Neural cell (in vitro differentiated cells): Measurements from ENCODE around the gene STARD13. TPM values are rescaled to one million over a fixed set of nuclear protein-coding genes. Genes with fewer than 3 reads are reported as not detected.
"Not testable (repeated sequence)": the region's sequence is repeated elsewhere in the genome, so short reads cannot be mapped to it uniquely, and the experiment has no call there.

Experiments used
- H2AFZ ChIP-seq: fragments of 200-600, 300-800 bp; sonication (generic), shearing (Covaris generic); 2 replicates; pipeline ENCODE4 v1.6.0; 2014; ENCODE audit warnings: low read depth, mild to moderate bottlenecking, antibody characterized with exemption, low read length, moderate library complexity
- H3F3A ChIP-seq: fragments of 200-600 bp; shearing (Covaris generic); 2 replicates; pipeline ENCODE4 v1.6.1; 2016; ENCODE audit warnings: mild to moderate bottlenecking, moderate library complexity, mixed read lengths, antibody characterized with exemption, low read length; ENCODE audit not compliant: insufficient read depth, poor library complexity, severe bottlenecking
- H3K27ac ChIP-seq: fragments of 200-600, 300-800 bp; sonication (generic), shearing (Covaris generic); 2 replicates; pipeline ENCODE4 v1.5.1; 2014; ENCODE audit warnings: mild to moderate bottlenecking, low read length, moderate library complexity
- H3K27me3 ChIP-seq: fragments of 300-800, 200-600 bp; sonication (generic), shearing (Covaris generic); 2 replicates; pipeline ENCODE4 v1.6.0; 2014; ENCODE audit warnings: mild to moderate bottlenecking, low read depth, low read length, moderate library complexity; ENCODE audit not compliant: insufficient read depth
- H3K36me3 ChIP-seq: fragments of 300-800, 200-600 bp; sonication (generic), shearing (Covaris generic); 2 replicates; pipeline ENCODE4 v1.5.1; 2014; ENCODE audit warnings: mild to moderate bottlenecking, antibody characterized with exemption, low read length, moderate library complexity; ENCODE audit not compliant: insufficient read depth
- H3K4me2 ChIP-seq: fragments of 300-800, 200-600 bp; sonication (generic), shearing (Covaris generic); 2 replicates; pipeline ENCODE4 v1.6.0; 2014; ENCODE audit warnings: mild to moderate bottlenecking, low read length
- H3K4me3 ChIP-seq: fragments of 300-800, 200-600 bp; sonication (generic), shearing (Covaris generic); 2 replicates; pipeline ENCODE4 v1.5.1; 2014; ENCODE audit warnings: mild to moderate bottlenecking, low read length, moderate library complexity
- H3K79me2 ChIP-seq: fragments of 200-600 bp; shearing (Covaris generic); replicated peaks from 2 replicates; pipeline ENCODE4 v1.6.0; 2014; ENCODE audit warnings: mild to moderate bottlenecking, low read length, moderate library complexity; ENCODE audit not compliant: insufficient read depth
- H3K9ac ChIP-seq: fragments of 300-800, 200-600 bp; sonication (generic), shearing (Covaris generic); 2 replicates; pipeline ENCODE4 v1.6.1; 2016; ENCODE audit warnings: mild to moderate bottlenecking, low read length, mixed read lengths
- H3K9me2 ChIP-seq: fragments of 200-600 bp; shearing (Covaris generic); 2 replicates; pipeline ENCODE4 v1.6.1; 2016; ENCODE audit warnings: mild to moderate bottlenecking, low read length, mixed read lengths; ENCODE audit not compliant: insufficient read depth
- H3K9me3 ChIP-seq: fragments of 200-600, 300-800 bp; sonication (generic), shearing (Covaris generic); 2 replicates; pipeline ENCODE4 v1.6.1; 2016; ENCODE audit warnings: mild to moderate bottlenecking, mixed run types, low read length, moderate library complexity, mixed read lengths
- H4K20me1 ChIP-seq: fragments of 200-600 bp; shearing (Covaris generic); 2 replicates; pipeline ENCODE4 v1.6.1; 2016; ENCODE audit warnings: mild to moderate bottlenecking, mixed run types; ENCODE audit not compliant: insufficient read depth
- EP300 ChIP-seq: fragments of 450-650 bp; conservative IDR thresholded peaks from 2 replicates; pipeline ENCODE4 v1.6.1; 2014; ENCODE audit warnings: antibody characterized with exemption, mild to moderate bottlenecking, moderate library complexity; ENCODE audit not compliant: poor library complexity, severe bottlenecking
- EZH2 ChIP-seq: fragments of 200-600, 300-800 bp; shearing (Covaris generic), sonication (generic); IDR thresholded peaks from 2 replicates; pipeline ENCODE4 v1.6.1; 2014; ENCODE audit warnings: antibody characterized with exemption, low read length, borderline replicate concordance, mild to moderate bottlenecking; ENCODE audit not compliant: insufficient read depth, poor library complexity, severe bottlenecking
- MXI1 ChIP-seq: fragments of 450-650 bp; conservative IDR thresholded peaks from 2 replicates; pipeline ENCODE4 v1.6.1; 2014; ENCODE audit warnings: antibody characterized with exemption, mild to moderate bottlenecking; ENCODE audit not compliant: poor library complexity, severe bottlenecking
- POLR2AphosphoS5 ChIP-seq: IDR thresholded peaks from 2 replicates; pipeline ENCODE4 v1.6.1; 2012
- RAD21 ChIP-seq: fragments of 450-650 bp; conservative IDR thresholded peaks from 2 replicates; pipeline ENCODE4 v1.6.1; 2014; ENCODE audit warnings: antibody characterized with exemption, mild to moderate bottlenecking, moderate library complexity
- SMC3 ChIP-seq: fragments of 450-650 bp; conservative IDR thresholded peaks from 2 replicates; pipeline ENCODE4 v1.6.1; 2014; ENCODE audit warnings: antibody characterized with exemption, mild to moderate bottlenecking, moderate library complexity; ENCODE audit not compliant: poor library complexity
- TAF1 ChIP-seq: IDR thresholded peaks from 2 replicates; pipeline ENCODE4 v1.6.1; 2012; ENCODE audit warnings: low read depth
- polyA plus RNA-seq: library from polyadenylated mRNA; depleted of rRNA; stranded (reverse); fragments of >200 nt; gene quantifications from 2 replicates; pipeline ENCODE4 v1.2.3, GENCODE V29; 2014
- TF ChIP-seq, protein P1 (sequence below): fragments of 450-650 bp; IDR thresholded peaks from 2 replicates; pipeline ENCODE4 v1.5.1; 2014; ENCODE audit warnings: antibody characterized with exemption, mild to moderate bottlenecking, moderate library complexity; ENCODE audit not compliant: poor library complexity, severe bottlenecking
- TF ChIP-seq, protein P2 (sequence below): IDR thresholded peaks from 2 replicates; pipeline ENCODE4 v1.6.1; 2012; ENCODE audit warnings: borderline replicate concordance

Gene STARD13
- polyA plus RNA-seq, 1 donor from 2014 or later: 0.05 TPM

- no peaks in the 10 kb centered on the region for H3K36me3 ChIP-seq
- no peaks in the 10 kb centered on the region for H3K9me2 ChIP-seq
- peaks cover 5% of the 10 kb centered on the region for H3K9me3 ChIP-seq
- no peak overlapping the region for H3K4me3 ChIP-seq
- no peak overlapping the region for H3K27ac ChIP-seq
- no peaks in the 10 kb centered on the region for H3F3A ChIP-seq
- H3K79me2 ChIP-seq: no peaks in the 10 kb centered on the region
- H3K9ac ChIP-seq: no peak overlapping the region
- no peak overlapping the region for H2AFZ ChIP-seq
- no peak for TF ChIP-seq EP300
- no peaks in the 10 kb centered on the region for H4K20me1 ChIP-seq
- no peak overlapping the region for H3K4me2 ChIP-seq
- no peaks in the 10 kb centered on the region for H3K27me3 ChIP-seq
Observed at GRCh38 chr13:33244210-33244906, 41.2 kb downstream of the STARD13 start.

DNA sequence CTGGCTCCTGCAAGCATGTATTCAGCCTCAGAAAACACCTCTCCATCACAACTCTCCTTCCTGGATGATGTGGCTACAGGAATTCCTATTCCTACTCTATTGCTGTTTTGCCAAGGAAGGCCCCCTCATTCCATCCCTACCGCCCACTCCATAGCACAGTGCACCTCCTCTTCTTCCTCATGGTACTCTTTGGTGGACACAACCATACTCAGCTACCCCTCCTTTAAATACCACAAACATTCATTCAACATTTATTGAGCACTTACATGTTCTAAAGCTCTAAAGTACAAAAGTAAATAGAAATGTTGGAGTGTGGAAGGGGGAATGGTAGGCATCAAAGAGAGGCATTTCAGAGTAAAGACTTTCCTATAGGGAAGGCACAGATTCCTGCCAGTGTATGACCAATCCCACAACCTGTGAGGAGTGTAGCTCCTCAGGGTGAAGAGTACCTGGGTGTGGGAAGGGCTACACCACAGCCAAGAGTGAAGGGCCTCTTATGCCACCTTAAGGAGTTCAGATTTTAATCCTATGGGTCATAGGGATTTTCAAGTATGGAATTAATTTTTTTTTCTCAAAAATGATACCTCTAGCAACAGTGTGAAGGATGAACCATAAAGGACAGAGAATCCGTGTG lies 42.5 kb downstream of the STARD13 start:
- no peak overlapping the region for H2AFZ ChIP-seq
- no peaks in the 10 kb centered on the region for H3K79me2 ChIP-seq
- H3K9me2 ChIP-seq: no peaks in the 10 kb centered on the region
- no peaks in the 10 kb centered on the region for H3K36me3 ChIP-seq
- H3K4me2 ChIP-seq: no peak overlapping the region
- H4K20me1 ChIP-seq: no peaks in the 10 kb centered on the region
- no peak overlapping the region for H3K27ac ChIP-seq
- TF ChIP-seq, protein P1, sequence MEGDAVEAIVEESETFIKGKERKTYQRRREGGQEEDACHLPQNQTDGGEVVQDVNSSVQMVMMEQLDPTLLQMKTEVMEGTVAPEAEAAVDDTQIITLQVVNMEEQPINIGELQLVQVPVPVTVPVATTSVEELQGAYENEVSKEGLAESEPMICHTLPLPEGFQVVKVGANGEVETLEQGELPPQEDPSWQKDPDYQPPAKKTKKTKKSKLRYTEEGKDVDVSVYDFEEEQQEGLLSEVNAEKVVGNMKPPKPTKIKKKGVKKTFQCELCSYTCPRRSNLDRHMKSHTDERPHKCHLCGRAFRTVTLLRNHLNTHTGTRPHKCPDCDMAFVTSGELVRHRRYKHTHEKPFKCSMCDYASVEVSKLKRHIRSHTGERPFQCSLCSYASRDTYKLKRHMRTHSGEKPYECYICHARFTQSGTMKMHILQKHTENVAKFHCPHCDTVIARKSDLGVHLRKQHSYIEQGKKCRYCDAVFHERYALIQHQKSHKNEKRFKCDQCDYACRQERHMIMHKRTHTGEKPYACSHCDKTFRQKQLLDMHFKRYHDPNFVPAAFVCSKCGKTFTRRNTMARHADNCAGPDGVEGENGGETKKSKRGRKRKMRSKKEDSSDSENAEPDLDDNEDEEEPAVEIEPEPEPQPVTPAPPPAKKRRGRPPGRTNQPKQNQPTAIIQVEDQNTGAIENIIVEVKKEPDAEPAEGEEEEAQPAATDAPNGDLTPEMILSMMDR: no peak
- TF ChIP-seq RAD21 (no peak), MXI1 (no peak), POLR2AphosphoS5 (no peak), EP300 (no peak), EZH2 (no peak), TAF1 (no peak), SMC3 (no peak)
- TF ChIP-seq, protein P2, sequence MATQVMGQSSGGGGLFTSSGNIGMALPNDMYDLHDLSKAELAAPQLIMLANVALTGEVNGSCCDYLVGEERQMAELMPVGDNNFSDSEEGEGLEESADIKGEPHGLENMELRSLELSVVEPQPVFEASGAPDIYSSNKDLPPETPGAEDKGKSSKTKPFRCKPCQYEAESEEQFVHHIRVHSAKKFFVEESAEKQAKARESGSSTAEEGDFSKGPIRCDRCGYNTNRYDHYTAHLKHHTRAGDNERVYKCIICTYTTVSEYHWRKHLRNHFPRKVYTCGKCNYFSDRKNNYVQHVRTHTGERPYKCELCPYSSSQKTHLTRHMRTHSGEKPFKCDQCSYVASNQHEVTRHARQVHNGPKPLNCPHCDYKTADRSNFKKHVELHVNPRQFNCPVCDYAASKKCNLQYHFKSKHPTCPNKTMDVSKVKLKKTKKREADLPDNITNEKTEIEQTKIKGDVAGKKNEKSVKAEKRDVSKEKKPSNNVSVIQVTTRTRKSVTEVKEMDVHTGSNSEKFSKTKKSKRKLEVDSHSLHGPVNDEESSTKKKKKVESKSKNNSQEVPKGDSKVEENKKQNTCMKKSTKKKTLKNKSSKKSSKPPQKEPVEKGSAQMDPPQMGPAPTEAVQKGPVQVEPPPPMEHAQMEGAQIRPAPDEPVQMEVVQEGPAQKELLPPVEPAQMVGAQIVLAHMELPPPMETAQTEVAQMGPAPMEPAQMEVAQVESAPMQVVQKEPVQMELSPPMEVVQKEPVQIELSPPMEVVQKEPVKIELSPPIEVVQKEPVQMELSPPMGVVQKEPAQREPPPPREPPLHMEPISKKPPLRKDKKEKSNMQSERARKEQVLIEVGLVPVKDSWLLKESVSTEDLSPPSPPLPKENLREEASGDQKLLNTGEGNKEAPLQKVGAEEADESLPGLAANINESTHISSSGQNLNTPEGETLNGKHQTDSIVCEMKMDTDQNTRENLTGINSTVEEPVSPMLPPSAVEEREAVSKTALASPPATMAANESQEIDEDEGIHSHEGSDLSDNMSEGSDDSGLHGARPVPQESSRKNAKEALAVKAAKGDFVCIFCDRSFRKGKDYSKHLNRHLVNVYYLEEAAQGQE: no peak
- peaks cover 5% of the 10 kb centered on the region for H3K9me3 ChIP-seq
- no peak overlapping the region for H3K4me3 ChIP-seq
- H3K27me3 ChIP-seq: no peaks in the 10 kb centered on the region
- no peak overlapping the region for H3K9ac ChIP-seq
- no peaks in the 10 kb centered on the region for H3F3A ChIP-seq

GRCh38 chr13:33242372-33242771 lies 43.2 kb downstream of the STARD13 start:
- not testable (repeated sequence) for H3K27ac ChIP-seq, H3K9me2 ChIP-seq, H3K27me3 ChIP-seq, H2AFZ ChIP-seq, H3K9me3 ChIP-seq, H3K79me2 ChIP-seq, H4K20me1 ChIP-seq, H3K36me3 ChIP-seq, H3K4me2 ChIP-seq, H3K9ac ChIP-seq, H3K4me3 ChIP-seq, H3F3A ChIP-seq
